Amygdala (tissue), 56 donors: Measurements from ENCODE around the gene GRIK5.
A peak's percentile ranks its signal among the peaks of the same experiment; 100 is the strongest.
"Not testable (repeated sequence)": the region's sequence is repeated elsewhere in the genome, so short reads cannot be mapped to it uniquely, and the experiment has no call there.

Source experiments
- DNase-seq, 56 donors: peaks; one replicate each; lab custom pipeline; 2025; lab: John Stamatoyannopoulos, UW

Gene GRIK5

DNA sequence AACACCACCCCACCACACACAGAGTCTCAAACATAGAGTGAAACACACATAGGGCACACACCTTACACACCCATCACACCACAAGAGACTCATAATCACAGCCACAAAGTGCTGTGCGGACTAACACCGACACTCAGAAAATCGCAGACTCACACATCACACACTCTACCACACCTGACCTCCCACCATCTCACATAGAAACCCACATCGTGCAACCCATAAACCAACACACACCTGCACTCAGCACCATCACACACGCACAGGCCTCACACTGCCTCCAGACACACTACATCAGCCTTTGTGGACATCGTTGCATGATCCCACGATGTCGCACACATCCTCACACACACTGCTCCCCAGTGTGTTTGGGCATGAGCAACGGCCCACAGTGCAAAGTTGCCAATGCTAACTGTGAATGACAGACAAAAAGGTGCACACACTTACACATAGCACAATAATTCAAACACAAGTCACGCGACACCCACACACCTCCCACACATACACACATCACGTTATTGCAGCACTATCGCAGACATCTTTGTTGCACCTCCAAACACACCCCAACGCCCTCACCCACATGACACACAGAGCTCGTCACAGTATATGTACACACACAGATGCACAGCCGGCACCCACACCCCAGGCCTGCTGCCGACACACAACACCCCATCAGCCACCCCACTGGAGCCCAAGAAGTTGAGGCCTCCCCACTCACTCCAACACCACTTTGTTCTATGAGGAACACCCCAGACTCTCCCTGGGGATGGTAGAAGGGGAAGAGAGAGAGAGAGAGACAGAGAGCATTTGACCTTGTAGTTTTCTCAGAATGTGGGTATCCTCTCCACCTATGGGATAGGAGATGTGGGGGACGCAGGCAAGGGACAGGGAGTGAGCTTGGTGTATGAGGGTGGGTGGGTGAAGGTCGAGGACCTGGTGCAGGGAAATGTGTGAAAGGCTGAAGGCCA lies 74.7 kb downstream of the GRIK5 start:
- peak in 8 of 56 donors; percentile 8 to 42 (median 22) for DNase-seq

DNA sequence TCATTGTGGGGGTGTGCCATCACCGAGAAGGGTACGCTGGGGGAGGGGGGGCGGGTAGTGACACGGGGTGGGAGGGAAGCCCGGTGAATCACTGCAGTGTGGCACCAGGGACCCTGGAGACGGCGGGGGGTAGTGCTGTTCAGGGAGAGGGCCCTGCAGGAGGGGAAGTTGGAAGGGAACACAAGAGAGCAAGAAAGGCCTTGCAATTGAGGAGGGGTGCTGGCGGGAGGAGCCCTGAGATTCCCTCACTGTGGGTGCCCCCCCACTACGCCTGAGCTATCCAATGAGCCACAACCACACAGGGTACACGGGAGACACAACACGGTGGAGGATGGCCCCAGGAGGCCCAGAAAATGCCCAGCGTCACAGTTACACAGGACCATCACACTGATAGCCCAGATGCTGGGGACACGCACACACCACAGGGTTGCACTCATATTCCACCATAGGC lies 75.5 kb downstream of the GRIK5 start:
- peak in 7 of 56 donors; percentile 14 to 67 (median 43) for DNase-seq

DNA sequence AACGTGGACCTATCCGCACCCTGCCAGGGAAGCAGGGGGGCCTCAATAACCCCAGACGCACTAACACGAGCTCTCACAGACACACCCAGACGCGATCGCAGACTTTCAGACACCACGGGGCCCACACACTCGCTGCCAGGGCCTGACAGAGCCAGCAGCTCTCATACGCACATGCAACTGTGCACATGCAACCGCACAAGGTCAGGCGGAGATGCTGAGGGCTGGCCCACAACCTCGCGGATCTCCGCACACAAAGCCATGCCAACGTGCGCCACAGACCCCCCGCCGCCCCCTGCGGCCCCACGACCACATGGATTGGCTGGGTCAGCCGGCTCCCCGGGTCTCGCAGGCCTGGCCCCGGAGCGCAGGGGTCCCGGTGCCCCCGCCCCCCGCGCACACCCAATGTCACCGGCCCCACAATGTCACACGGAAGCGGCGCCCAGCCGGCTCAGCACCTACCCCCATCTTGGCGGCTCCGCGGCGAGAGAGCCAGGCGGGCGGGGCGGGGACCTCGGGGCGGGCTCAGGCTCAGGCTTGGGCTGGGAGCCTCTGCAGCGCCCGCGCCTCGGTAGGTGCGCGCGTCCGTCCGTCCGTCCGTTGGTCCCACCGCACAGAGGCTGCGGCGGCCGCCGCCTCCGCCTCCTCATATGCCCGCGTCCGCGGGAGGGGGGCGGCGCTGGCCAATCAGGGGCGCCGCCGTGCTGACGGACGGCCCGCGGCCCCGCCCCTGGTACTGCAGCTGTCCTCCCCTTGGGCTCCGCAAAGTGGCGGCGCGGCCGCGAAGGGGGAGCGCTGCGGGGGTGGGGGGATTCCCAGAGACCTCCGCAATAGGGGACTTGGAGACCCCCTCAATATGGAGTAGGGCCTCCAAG lies 76.2 kb downstream of the GRIK5 start, which contains the start of gene ATP1A3:
Gene ATP1A3 (minus strand): TSS at position 619 of the 872 bp plus-strand sequence. CDS start 154 bp downstream, at position 465.
- DNase-seq, result peak in 43 of 56 donors; percentile 9 to 76 (median 48)

DNA sequence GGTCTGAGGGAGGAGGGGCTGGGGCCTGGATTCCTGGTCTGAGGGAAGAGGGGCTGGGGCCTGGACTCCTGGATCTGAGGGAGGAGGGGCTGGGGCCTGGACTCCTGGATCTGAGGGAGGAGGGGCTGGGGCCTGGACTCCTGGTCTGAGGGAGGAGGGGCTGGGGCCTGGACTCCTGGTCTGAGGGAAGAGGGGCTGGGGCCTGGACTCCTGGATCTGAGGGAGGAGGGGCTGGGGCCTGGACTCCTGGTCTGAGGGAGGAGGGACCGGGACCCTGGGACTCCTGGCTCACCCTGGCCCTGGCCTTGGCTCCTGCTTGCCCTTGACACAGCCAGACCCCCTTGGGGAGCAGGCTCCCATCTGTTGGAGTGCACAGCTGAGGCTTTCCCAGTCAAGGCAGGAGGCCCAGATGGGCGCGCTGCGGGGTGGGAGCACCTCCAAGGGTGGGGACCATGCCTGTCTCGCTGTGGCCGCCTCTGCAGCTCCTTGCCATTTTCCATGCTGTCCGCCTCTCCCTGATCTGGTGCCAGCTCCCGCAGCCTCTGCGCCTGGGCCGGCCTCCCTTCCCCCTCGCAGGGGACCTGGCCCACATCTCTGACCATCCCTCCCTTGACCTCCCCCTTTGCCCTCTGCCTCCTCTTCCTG lies 78.0 kb downstream of the GRIK5 start:
- DNase-seq, result not testable (repeated sequence)

DNA sequence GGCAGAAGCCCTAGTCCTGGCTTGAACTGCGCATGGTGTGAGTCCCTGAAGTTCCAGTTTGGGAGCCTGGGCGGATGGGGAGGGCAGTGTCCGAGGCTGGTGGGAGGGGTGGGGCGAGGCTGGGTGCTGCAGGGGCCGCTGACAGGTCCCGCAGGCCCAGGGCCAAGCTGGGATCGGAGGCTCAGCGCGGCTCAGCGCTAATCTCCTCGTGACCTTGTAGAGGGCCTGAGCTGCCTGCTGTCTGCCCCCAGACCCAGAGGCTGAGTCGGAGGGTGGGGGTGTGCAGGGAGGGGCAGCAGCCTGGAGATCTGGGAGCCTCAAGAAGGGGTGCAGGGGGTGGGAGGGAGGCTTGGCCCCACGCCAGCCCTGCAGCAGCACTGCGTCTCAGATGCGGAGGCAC lies 79.0 kb downstream of the GRIK5 start:
- DNase-seq, result no peak

DNA sequence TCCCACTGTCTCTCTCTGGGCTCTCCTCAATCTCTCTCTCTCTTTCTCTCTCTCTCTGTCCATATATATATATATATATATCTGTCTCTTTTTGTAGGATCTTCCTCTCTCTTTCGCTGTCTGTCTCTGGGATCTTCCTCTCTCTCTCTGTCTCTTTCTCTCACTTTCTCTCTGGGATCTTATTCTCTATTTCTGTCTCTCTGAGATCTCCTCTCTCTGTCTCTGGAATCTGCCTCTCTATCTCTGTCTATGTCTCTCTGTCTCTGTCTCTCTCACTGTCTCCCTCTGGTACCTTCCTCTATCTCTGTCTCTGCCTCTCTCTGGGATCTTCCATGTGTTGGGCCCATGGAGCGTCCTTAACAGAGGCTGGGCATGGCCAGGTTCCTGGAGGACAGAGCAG lies 79.4 kb downstream of the GRIK5 start:
- no peak for DNase-seq

DNA sequence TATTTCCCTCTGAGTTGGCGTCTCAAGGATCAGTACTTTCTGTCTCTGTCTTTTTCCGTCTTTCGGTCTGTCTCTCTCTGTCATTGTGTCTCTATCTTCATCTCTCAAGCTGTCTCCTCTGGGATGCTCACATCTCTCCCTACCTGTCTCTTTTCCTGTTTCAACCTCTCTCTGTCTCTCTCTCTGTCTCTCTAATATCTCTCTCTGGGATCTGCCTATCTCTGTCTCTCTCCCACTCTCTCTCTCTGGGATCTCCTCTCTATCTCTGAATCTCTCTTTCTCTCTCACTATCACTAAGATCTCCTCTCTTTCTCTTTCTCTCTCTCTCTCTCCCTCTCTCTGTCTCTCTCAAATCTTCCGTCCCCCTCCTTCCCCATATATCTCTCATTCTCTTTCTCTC lies 80.0 kb downstream of the GRIK5 start:
- no peak for DNase-seq

DNA sequence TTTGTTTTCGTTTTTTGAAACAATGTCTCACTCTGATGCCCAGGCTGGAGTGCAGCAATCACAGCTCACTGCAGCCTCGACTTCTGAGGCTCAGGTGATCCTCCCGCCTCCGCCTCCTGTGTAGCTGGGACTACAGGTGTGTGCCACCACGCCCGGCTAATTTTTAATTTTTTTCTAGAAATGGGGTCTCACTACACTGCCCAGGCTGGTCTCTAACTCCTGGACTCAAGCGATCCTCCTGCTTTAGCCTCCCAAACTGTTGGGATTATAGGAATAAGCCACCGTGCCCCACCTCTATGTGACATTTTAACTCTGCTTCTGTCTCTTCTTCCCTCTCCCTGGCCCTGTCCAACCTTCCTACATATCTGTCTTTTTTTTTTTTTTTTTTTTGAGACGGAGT lies 81.1 kb downstream of the GRIK5 start:
- no peak for DNase-seq

DNA sequence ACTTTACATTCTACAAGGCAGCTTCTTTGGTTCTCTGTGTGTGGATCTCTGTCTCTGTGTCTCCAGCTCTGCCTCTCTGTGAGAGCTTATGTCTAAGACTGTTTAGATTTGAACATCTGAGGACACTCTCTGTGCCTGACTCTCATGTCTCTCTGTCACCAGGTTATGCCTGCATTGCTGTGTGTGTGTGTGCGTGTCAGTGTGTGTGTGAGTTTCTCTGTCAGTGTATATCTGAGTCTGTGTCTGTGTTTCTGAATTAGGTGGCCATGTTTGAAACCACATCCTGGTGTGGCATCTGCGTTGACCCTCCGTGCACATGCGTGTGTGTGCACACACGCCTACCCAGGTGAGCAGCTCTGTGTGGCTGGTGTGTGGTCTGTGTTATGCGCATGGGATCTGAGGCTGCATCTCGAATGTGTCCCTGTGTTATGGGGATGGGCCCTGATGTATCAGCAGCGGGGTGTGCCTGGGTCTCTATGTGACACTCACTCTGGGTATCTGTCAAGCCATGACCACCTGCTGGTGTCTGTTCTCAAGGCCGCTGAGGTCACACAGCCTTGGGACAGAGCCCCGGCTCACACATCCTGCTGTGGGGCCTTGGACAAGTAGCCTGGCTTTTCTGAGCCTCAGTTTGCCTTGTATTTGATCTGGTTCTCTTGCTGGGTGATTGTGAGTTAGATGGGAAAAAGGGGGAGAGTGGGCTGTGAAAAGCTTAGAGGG lies 82.7 kb downstream of the GRIK5 start:
- no peak for DNase-seq

DNA sequence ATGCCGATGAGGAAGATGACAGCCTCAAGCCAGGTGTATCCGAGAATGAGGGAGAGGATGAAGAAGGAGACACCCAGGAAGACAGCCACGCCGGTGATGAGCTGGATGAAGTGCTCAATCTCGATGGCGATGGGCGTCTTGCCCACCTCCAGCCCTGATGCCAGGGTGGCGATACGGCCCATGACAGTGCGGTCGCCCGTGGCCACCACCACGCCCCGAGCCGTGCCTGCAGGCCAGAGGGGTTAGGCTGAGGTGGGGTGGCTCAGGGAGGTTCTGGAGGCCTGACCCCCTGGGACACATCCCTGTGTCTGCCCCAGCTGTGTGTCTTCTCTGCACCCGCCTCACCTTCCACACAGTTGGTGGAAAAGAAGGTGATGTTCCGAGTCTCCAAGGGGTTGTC lies 85.0 kb downstream of the GRIK5 start:
- DNase-seq, result no peak

DNA sequence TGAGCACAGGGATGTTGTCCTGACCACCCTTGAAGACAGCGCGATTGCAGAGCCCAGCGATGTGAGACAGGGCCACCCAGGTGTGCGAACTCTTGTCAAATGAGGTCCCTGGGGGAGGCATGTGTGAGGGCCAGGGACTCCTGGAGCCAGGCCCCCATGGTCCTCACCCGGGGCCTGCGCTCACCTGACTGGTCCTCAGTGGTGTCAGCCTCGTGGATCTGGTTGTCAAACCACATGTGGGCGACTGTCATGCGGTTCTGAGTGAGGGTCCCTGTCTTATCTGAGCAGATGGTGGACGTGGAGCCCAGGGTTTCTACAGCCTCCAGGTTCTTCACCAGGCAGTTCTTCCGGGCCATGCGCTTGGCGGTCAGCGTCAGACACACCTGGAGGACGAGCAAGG lies 88.3 kb downstream of the GRIK5 start:
- no peak for DNase-seq

DNA sequence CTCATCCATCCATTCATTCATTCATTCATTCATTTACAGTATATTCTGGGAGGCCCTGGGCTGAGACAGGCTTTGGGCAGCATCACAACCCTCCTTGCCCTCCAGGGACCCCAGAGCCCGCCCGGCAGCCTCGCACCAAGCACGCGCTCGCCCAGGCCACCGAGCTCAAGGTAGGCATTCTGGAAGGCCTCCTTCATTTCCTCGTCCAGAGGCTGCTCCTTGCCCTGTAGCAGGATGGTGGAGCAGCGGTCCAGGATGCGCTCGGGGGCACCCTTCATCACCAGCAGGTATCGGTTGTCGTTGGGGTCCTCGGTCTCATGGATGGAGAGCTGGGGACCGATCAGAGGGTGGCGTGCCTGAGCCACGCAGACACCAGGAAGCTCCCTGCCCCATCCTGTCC lies 91.5 kb downstream of the GRIK5 start:
- no peak for DNase-seq

DNA sequence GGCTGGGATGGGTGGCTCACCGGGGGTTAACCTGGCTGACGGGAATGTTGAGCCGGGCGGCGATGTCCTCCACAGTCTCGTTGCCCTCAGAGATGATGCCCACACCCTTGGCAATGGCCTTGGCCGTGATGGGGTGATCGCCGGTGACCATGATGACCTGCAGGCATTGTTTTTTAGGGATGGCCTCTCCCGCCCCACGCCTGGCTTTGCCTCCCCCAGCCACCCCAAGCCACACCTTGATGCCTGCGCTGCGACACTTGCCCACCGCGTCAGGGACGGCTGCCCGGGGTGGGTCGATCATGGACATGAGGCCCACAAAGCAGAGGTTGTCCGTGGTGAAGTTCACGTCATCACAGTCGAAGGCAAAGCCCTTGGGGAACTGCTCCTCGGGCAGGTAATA lies 92.1 kb downstream of the GRIK5 start:
- DNase-seq, result no peak

DNA sequence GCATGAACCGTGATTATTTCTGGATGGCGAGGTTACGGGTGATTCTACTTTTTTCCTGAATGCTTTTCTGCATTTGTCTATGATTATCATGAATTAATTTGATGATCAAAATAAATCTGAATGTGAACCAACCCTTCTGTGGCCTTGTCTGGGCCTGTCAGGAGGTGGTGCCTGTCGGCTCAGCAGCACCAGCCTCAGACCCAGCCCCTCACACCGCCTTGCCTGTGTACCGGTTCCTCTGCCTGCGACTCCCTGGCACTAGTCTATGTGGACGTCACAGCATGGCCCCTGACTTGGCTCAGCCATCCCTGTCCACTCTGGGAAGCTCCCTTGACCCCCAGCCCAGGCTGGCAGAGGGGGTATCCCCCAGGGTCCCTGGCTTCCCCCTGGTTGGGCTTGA lies 95.4 kb downstream of the GRIK5 start:
- no peak for DNase-seq

DNA sequence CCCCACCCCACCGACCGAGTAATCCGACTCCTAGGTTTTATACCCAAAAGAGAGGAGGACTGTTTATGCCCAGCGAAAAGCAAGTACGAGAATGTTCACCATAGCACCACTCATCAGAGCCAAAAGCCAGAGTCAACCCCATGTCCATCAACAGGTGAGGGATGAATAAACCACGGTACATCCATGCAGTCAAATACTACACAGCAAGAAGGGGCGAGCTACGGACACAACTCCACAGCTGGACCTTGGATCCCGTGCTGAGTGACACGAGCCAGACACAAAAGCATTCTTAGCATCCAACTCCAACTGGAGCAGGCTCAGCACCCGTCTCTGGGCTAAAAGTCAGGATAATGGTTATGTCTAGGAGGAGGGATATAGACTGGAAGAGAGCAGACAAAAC lies 98.6 kb downstream of the GRIK5 start:
- DNase-seq, result no peak

DNA sequence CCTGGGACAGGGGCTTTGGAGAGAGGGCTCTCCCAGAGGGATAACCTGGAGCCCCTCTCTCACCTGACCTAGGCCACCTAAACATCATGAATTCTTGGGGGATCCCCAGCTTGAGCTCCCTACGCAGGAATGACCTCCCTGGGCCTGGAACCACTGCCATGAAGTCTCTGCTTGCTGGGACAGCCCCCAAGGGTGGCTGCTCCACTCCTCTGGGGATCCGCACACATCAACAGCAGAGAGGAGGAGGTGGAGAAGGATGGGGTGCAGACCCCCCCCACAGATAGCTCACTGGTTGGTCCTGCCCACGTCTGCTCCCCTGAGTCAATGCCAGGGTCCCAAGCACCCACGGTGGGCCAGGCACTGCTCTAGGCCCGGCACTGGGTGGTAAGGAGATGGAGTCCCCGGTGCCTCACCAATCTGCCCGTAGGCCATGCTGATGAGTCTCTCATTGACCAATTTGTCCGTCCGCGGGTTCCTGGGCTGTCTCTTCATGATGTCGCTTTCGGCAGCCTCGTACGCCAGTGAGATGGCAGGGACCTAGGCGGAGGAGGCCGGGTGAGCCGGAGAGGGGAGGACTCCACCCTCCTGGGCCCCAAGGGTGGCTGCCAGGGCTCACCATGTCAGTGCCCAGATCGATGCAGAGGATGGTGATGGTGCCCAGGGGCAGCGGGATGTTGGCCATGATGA lies 100.1 kb downstream of the GRIK5 start:
- no peak for DNase-seq

DNA sequence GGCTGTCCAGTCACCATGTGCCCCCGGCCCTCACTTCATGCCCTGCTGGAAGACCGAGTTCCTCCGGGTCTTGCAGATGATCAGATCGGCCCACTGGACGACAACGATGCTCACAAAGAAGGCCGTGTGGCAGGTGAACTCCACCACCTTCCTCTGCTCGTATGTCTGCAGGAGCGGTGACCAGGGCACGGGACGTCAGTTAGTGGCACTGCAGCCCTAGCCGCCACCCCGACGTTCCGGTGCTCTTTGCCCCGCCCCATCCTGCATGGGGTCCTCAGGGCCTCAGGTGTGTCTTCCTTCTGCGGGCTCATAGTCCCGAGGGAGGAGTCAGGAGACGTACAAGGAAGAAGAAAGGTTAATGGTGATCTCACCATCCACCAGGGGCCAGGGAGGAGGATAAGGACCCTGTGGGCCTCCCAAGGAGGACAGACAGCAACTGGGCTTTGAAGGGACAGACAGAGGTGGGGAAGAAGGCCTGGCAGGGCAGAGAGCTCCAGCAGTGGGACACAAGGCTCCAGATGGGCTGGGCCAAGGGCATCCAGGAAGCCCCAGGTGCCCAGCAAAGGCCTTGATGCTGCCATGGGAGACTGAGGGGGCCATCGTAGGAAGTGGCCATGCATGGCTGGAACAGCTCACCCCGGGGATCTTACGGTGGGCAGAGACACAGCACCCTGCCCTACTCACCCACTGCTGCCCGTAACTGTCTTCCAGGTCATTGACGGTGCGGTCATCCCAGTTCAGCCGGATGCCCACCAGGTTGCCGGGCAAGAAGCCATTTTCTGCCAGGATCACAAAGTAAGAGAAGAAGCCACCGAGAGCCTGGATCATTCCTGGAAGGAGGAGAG lies 101.0 kb downstream of the GRIK5 start:
- DNase-seq, result no peak

DNA sequence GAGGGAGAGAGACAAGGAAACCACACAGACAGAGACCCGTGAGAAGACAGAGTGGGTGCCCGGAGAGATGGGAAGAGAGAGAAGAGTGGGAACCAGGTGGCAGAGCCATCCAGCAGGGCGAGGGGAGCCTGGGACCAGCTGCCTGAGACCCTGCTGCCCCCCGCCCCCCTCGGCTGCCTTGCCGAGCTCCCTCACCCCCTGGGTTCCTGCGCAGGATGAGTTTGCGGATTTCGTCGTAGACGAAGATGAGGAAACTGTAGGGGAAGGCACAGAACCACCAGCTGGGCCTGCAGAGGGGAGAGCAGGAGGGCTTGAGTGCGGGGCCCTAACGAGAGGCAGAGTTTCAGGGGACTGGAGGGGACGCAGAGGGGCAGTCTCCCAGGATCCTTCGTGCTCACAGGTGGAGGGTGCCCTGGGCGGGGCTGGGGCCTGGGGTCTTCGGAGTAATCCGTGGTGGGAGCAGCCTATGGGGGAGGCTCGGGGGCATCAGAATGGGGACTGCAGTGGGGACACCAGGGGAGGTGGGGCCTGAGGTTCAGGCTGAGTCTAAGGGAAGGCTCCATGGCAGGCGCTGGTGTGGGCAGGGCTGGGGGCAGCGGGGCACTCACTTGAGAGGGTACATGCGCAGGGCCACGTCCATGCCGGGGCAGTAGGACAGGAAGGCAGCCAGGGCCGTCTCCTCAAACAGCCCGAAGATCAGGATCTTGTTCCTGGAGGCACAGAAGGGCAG lies 102.8 kb downstream of the GRIK5 start:
- DNase-seq, result no peak
